ENCODE results near the gene CFAP77.

DNA sequence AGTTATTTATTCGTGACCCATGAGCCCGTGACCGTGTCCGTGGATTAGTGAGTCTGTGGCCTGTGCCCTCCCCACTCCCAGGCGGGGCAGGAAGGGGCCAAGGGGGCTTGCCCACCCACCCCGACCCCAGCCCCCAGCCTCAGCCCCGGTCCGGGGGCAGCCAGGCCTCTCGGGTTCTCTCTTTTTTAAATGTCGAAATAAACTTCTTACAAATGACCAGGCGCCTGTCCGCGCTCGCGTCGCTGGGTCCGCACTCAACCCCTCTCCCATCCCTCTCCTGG is 180.0 kb downstream of the CFAP77 start:
- no peak for TF ChIP-seq EZH2 (IDR thresholded peaks at IDR 0.05; ENCODE audit: insufficient read depth, poor library complexity, severe bottlenecking)
- no peak for TF ChIP-seq EZH2phosphoT487 (IDR thresholded peaks at IDR 0.05; ENCODE audit: insufficient read depth, low read depth)
